Neural cell (in vitro differentiated cells): ENCODE measurements around the gene CCDC69.

Experiments
- EP300 ChIP-seq: fragments of 450-650 bp; conservative IDR thresholded peaks from 2 replicates; pipeline ENCODE4 v1.6.1; 2014; ENCODE audit warnings: antibody characterized with exemption, mild to moderate bottlenecking, moderate library complexity; ENCODE audit not compliant: poor library complexity, severe bottlenecking
- MXI1 ChIP-seq: fragments of 450-650 bp; conservative IDR thresholded peaks from 2 replicates; pipeline ENCODE4 v1.6.1; 2014; ENCODE audit warnings: antibody characterized with exemption, mild to moderate bottlenecking; ENCODE audit not compliant: poor library complexity, severe bottlenecking

GRCh38 chr5:151182976-151183375, 40.9 kb downstream of the CCDC69 start:
- no peak for TF ChIP-seq EP300
- no peak for TF ChIP-seq MXI1
